H1 (cell line): ENCODE data around the gene VEPH1. TPM values are rescaled to one million over a fixed set of nuclear protein-coding genes. Genes with fewer than 3 reads are reported as not detected.

Experiments
- CTCF ChIA-PET: fragments of 300-600 bp; sonication (Branson Sonifier 250); formaldehyde crosslinking; loops from one replicate; lab custom pipeline; 2021; ENCODE audit not compliant: partially characterized antibody; lab: Charles Lee
- POLR2A ChIA-PET: fragments of 300-600 bp; sonication (Branson Sonifier 250); formaldehyde crosslinking; loops from one replicate; lab custom pipeline; 2021; ENCODE audit warnings: inconsistent platforms; ENCODE audit not compliant: partially characterized antibody; lab: Charles Lee
- DNase-seq, 2 experiments: peaks; one replicate each; pipeline versions ENCODE4 v3.0.0 to v3.0.0-alpha.2; 2010 to 2022; ENCODE audit warnings: low spot score in 2 of 2, low read depth in 1 of 2, mixed read lengths in 1 of 2
- FAIRE-seq: peaks from 2 replicates; lab custom pipeline; 2011; peaks lifted over from hg19 to GRCh38; lab: Jason Lieb, UNC
- H2AFZ ChIP-seq: 2 replicates; pipeline ENCODE4 v1.8.1; 2012; ENCODE audit warnings: low read length, inconsistent platforms
- H2AK5ac ChIP-seq: 2 replicates; pipeline ENCODE4 v1.6.1; 2013; ENCODE audit warnings: low read depth, low read length
- H2BK120ac ChIP-seq: replicated peaks from 2 replicates; pipeline ENCODE3; 2013; ENCODE audit warnings: low read depth, low read length, inconsistent platforms
- H2BK12ac ChIP-seq: 2 replicates; pipeline ENCODE4 v1.6.1; 2013; ENCODE audit warnings: low read depth, low read length
- H2BK15ac ChIP-seq: 2 replicates; pipeline ENCODE4 v1.6.1; 2013; ENCODE audit warnings: low read length
- H2BK20ac ChIP-seq: 2 replicates; pipeline ENCODE4 v1.6.1; 2013; ENCODE audit warnings: low read length
- H2BK5ac ChIP-seq: 2 replicates; pipeline ENCODE4 v1.6.1; 2013; ENCODE audit warnings: low read depth, low read length
- H3K14ac ChIP-seq: 2 replicates; pipeline ENCODE4 v1.6.1; 2013; ENCODE audit warnings: inconsistent platforms; ENCODE audit not compliant: insufficient read length
- H3K18ac ChIP-seq: 2 replicates; pipeline ENCODE4 v1.6.1; 2013; ENCODE audit warnings: low read length; ENCODE audit errors: extremely low read depth
- H3K23ac ChIP-seq: 2 replicates; pipeline ENCODE4 v1.6.1; 2013; ENCODE audit warnings: inconsistent platforms; ENCODE audit not compliant: insufficient read length
- H3K23me2 ChIP-seq: 2 replicates; pipeline ENCODE4 v1.6.1; 2013; ENCODE audit warnings: low read depth, low read length
- H3K27ac ChIP-seq: 2 replicates; pipeline ENCODE4 v1.6.1; 2011; ENCODE audit warnings: low read depth, low read length, inconsistent platforms
- H3K27me3 ChIP-seq, 4 experiments: replicated peaks in 1 of 4; 1 replicate in 1 of 4; 2 replicates in 3 of 4; pipeline versions ENCODE4 v1.6.1 to v1.8.1; 2011 to 2013; ENCODE audit warnings: low read length in 3 of 4, mild to moderate bottlenecking in 3 of 4, inconsistent platforms in 2 of 4, mixed read lengths in 2 of 4, moderate library complexity in 1 of 4; ENCODE audit not compliant: control insufficient read depth in 3 of 4, insufficient read depth in 3 of 4; ENCODE audit errors: extremely low read depth in 1 of 4
- H3K36me3 ChIP-seq, 4 experiments: 2 replicates each; pipeline versions ENCODE4 v1.6.1 to v1.8.1; 2011 to 2013; ENCODE audit warnings: mild to moderate bottlenecking in 4 of 4, low read length in 3 of 4, moderate library complexity in 2 of 4, control low read depth in 1 of 4, inconsistent platforms in 1 of 4; ENCODE audit not compliant: insufficient read depth in 4 of 4, control insufficient read depth in 2 of 4
- H3K4ac ChIP-seq: replicated peaks from 2 replicates; pipeline ENCODE3; 2013; ENCODE audit warnings: low read length, low read depth, mixed read lengths, inconsistent platforms; ENCODE audit not compliant: insufficient read length
- H3K4me1 ChIP-seq, 4 experiments: replicated peaks in 1 of 4; 1 replicate in 1 of 4; 2 replicates in 3 of 4; pipeline versions ENCODE4 v1.6.1 to v1.8.1; 2011 to 2013; ENCODE audit warnings: low read length in 3 of 4, inconsistent platforms in 2 of 4, mixed read lengths in 1 of 4; ENCODE audit not compliant: insufficient read depth in 4 of 4, control insufficient read depth in 3 of 4
- H3K4me2 ChIP-seq, 2 experiments: 2 replicates each; pipeline versions ENCODE4 v1.6.1 to v1.8.1; 2011 to 2013; ENCODE audit warnings: low read depth in 2 of 2, low read length in 2 of 2, control low read depth in 1 of 2, inconsistent platforms in 1 of 2, mild to moderate bottlenecking in 1 of 2; ENCODE audit not compliant: insufficient read depth in 1 of 2
- H3K4me3 ChIP-seq, 4 experiments: fragments of 200-600, 300-600 bp in 1 of 4; sonication (generic), shearing (Covaris generic), sonication (Bioruptor Twin) in 1 of 4; 2 replicates each; pipeline versions ENCODE4 v1.5.1 to v1.8.1; 2011 to 2016; ENCODE audit warnings: low read length in 4 of 4, low read depth in 3 of 4, control low read depth in 2 of 4, inconsistent platforms in 2 of 4, mild to moderate bottlenecking in 2 of 4, mixed read lengths in 1 of 4, moderate library complexity in 1 of 4; ENCODE audit not compliant: insufficient read depth in 2 of 4; ENCODE audit errors: extremely low read depth in 1 of 4
- H3K56ac ChIP-seq: replicated peaks from 2 replicates; pipeline ENCODE3; 2013; ENCODE audit warnings: low read depth, mild to moderate bottlenecking, mixed read lengths, low read length, inconsistent platforms; ENCODE audit not compliant: insufficient read length
- H3K79me1 ChIP-seq: 2 replicates; pipeline ENCODE4 v1.6.1; 2013; ENCODE audit warnings: low read depth, low read length, control low read depth
- H3K79me2 ChIP-seq, 2 experiments: 2 replicates each; pipeline versions ENCODE4 v1.6.1 to v1.8.1; 2012 to 2013; ENCODE audit warnings: low read length in 2 of 2, mild to moderate bottlenecking in 2 of 2, inconsistent platforms in 1 of 2; ENCODE audit not compliant: insufficient read depth in 2 of 2, control insufficient read depth in 1 of 2
- H3K9ac ChIP-seq, 4 experiments: replicated peaks in 1 of 4; 1 replicate in 1 of 4; 2 replicates in 3 of 4; pipeline versions ENCODE4 v1.6.1 to v1.8.1; 2011 to 2013; ENCODE audit warnings: low read depth in 3 of 4, low read length in 3 of 4, control low read depth in 2 of 4, mild to moderate bottlenecking in 2 of 4, moderate library complexity in 2 of 4, inconsistent platforms in 1 of 4; ENCODE audit errors: extremely low read depth in 1 of 4
- H3K9me3 ChIP-seq, 2 experiments: 2 replicates each; pipeline versions ENCODE4 v1.6.1 to v1.8.1; 2012 to 2013; ENCODE audit warnings: mild to moderate bottlenecking in 2 of 2, moderate library complexity in 2 of 2, control low read depth in 1 of 2, inconsistent platforms in 1 of 2, low read depth in 1 of 2, low read length in 1 of 2, mixed read lengths in 1 of 2; ENCODE audit not compliant: insufficient read depth in 2 of 2
- H4K20me1 ChIP-seq, 2 experiments: replicated peaks in 1 of 2; 2 replicates each; pipeline versions ENCODE3 to v1.8.1; 2011 to 2013; ENCODE audit warnings: inconsistent platforms in 2 of 2, low read length in 2 of 2, mild to moderate bottlenecking in 1 of 2; ENCODE audit not compliant: insufficient read depth in 2 of 2, control insufficient read depth in 1 of 2
- H4K5ac ChIP-seq: 2 replicates; pipeline ENCODE4 v1.6.1; 2013; ENCODE audit warnings: low read length, low read depth, mixed read lengths, inconsistent platforms; ENCODE audit not compliant: insufficient read length
- H4K8ac ChIP-seq: 2 replicates; pipeline ENCODE4 v1.8.0; 2013; ENCODE audit warnings: mild to moderate bottlenecking, moderate library complexity, low read length, inconsistent platforms; ENCODE audit not compliant: insufficient read depth; ENCODE audit errors: extremely low read depth
- H4K91ac ChIP-seq: replicated peaks from 2 replicates; pipeline ENCODE3; 2013; ENCODE audit warnings: low read length, mixed read lengths, inconsistent platforms; ENCODE audit not compliant: insufficient read length
- CREB1 ChIP-seq: IDR thresholded peaks from 2 replicates; pipeline ENCODE4 v1.6.1; 2012; ENCODE audit warnings: inconsistent platforms
- CTCF ChIP-seq, 3 experiments: IDR thresholded peaks; 1 replicate in 2 of 3; 2 replicates in 1 of 3; pipeline versions ENCODE4 v1.5.1 to v1.6.1; 2011; ENCODE audit warnings: low read length in 3 of 3, mild to moderate bottlenecking in 3 of 3, inconsistent platforms in 2 of 3, low read depth in 1 of 3, moderate library complexity in 1 of 3; ENCODE audit not compliant: insufficient read depth in 1 of 3; ENCODE audit errors: control extremely low read depth in 1 of 3
- NANOG ChIP-seq: IDR thresholded peaks from 2 replicates; pipeline ENCODE4 v1.6.1; 2011; ENCODE audit warnings: low read length, low read depth, mild to moderate bottlenecking, inconsistent platforms; ENCODE audit not compliant: insufficient read depth, poor library complexity, severe bottlenecking
- RAD21 ChIP-seq, 2 experiments: IDR thresholded peaks in 1 of 2; conservative IDR thresholded peaks in 1 of 2; 2 replicates each; pipeline ENCODE4 v1.6.1; 2011; ENCODE audit warnings: low read depth in 2 of 2, low read length in 2 of 2, improper control_type of control experiment in 1 of 2, inconsistent platforms in 1 of 2, mild to moderate bottlenecking in 1 of 2, moderate library complexity in 1 of 2
- SIN3A ChIP-seq, 2 experiments: IDR thresholded peaks in 1 of 2; conservative IDR thresholded peaks in 1 of 2; 2 replicates each; pipeline ENCODE4 v1.6.1; 2011 to 2012; ENCODE audit warnings: low read length in 2 of 2, improper control_type of control experiment in 1 of 2, low read depth in 1 of 2, mild to moderate bottlenecking in 1 of 2
- WGBS, 2 experiments: shearing (Covaris generic) in 1 of 2; methylation state at CpG; one replicate each; pipeline versions ENCODE4 v1.1.6 to v1.1.7; 2013 to 2015; ENCODE audit warnings: low lambda C conversion rate in 2 of 2, mixed read lengths in 2 of 2, inconsistent platforms in 1 of 2, low coverage in 1 of 2, missing lambda C conversion rate in 1 of 2; ENCODE audit not compliant: insufficient replicate concordance in 2 of 2, insufficient coverage in 1 of 2, insufficient read length in 1 of 2; ENCODE audit errors: extremely low coverage in 1 of 2, missing lambda C conversion rate in 1 of 2; 5-methylcytosine and 5-hydroxymethylcytosine counted together
- polyA plus RNA-seq, 7 experiments: library from polyadenylated mRNA; depleted of rRNA in 3 of 7; stranded (reverse) in 5 of 7; unstranded in 2 of 7; fragments of >200 nt in 5 of 7; fragments of 200-250 nt in 2 of 7; gene quantifications; 1 replicate in 5 of 7; 2 replicates in 1 of 7; 4 replicates in 1 of 7; pipeline versions ENCODE4 v1.2.1 to v1.2.3, GENCODE V29; 2011 to 2013; ENCODE audit warnings: missing spikeins in 2 of 7, mixed read lengths in 2 of 7
- total RNA-seq: library from RNA; stranded (reverse); fragmentation: NEBNext Ultra II Directional; extraction: Animal tissue kit (Norgen Biotek cat#: 25700); gene quantifications from 2 replicates; pipeline ENCODE4 v1.2.1, GENCODE V29; 2021
- TF ChIP-seq, protein P1 (sequence below): IDR thresholded peaks from 2 replicates; pipeline ENCODE4 v1.6.1; 2012; ENCODE audit warnings: inconsistent platforms
- TF ChIP-seq, protein P2 (sequence below): IDR thresholded peaks from 2 replicates; pipeline ENCODE4 v1.6.1; 2012; ENCODE audit warnings: inconsistent platforms

The VEPH1 gene
- total and polyA plus RNA-seq, 2 of the 8 experiments (the other 6 are each of a cell fraction or from before 2014, with no cell fraction given) = 12.0 to 18.3 TPM

DNA sequence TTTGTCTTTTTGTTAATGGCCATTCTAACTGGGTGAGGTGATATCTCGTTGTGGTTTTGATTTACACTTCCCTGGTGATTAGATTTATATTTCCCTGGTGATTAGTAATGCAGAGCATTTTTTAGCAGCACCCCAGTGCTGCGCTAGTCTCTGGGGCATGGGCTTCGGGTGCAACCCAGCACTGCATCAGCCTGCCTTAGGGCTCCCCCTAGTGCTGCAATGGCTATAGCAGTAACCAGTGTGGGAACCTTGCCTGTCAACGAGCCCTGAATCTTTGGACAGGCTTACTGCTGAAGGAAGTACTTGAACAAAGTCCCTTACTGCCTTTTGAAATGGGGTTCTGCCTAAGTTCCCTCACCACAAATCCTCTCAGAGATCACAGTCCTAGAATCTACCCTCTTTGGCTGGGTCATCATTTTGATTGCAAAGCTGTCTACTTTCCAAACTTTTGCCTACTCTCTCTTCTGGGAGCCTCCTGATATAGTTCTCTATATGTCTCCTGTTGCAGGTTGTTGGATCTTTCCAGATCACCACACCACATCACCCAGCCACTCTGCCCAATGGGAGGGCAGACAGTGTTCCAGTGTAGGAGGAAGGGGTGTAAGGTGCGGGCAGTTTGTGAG lies 264.0 kb downstream of the VEPH1 start:
- Histone ChIP-seq H3K27me3 (no peaks in the 10 kb centered on the region), H3K27ac (no peak overlapping the region), H2BK20ac (no peak overlapping the region), H3K4me3 (no peak overlapping the region), H2BK5ac (no peak overlapping the region), H4K91ac (no peak overlapping the region), H3K23me2 (no peaks in the 10 kb centered on the region), H3K14ac (no peak overlapping the region), H4K5ac (no peak overlapping the region), H3K79me2 (no peaks in the 10 kb centered on the region), H2AFZ (peak overlapping the region; percentile 77; the same call in 1 of the 2 replicates), H3K23ac (no peak overlapping the region), H2BK12ac (no peak overlapping the region), H3K4me1 (no peaks in the 10 kb centered on the region), H3K4me2 (no peak overlapping the region), H2AK5ac (no peak overlapping the region), H3K18ac (no peak overlapping the region), H2BK15ac (no peak overlapping the region), H3K9me3 (no peaks in the 10 kb centered on the region), H4K8ac (no peak overlapping the region), H3K56ac (no peak overlapping the region), H3K79me1 (no peaks in the 10 kb centered on the region), H3K9ac (no peak overlapping the region), H2BK120ac (no peak overlapping the region), H4K20me1 (no peaks in the 10 kb centered on the region), H3K36me3 (no peaks in the 10 kb centered on the region), H3K4ac (no peak overlapping the region)
- DNase-seq (peak; percentile 34 to 86), FAIRE-seq (peak; percentile 97)
- WGBS, 2 experiments = 41% methylated on average over 5 of the region's 5 CpGs; no CpG with 5 or more reads in 1 of the 2 experiments
- TF ChIP-seq SIN3A (conservative IDR thresholded peaks at IDR 0.05 in 1 of 2, IDR thresholded peaks at IDR 0.05 in 1 of 2; ENCODE audit: low read depth in 1 of 2, low read length in 2 of 2) (no peak), CREB1 (peak; percentile 21; the same call in 1 of the 2 replicates), CTCF (IDR thresholded peaks at IDR 0.05; ENCODE audit: control extremely low read depth in 1 of 3, insufficient read depth in 1 of 3, low read depth in 1 of 3, low read length in 3 of 3) (peak; percentile 88 to 95 (median 94)), RAD21 (IDR thresholded peaks at IDR 0.05 in 1 of 2, conservative IDR thresholded peaks at IDR 0.05 in 1 of 2; ENCODE audit: low read depth in 2 of 2, low read length in 2 of 2) (peak; percentile 94), NANOG (no peak)
- TF ChIP-seq, protein P1, sequence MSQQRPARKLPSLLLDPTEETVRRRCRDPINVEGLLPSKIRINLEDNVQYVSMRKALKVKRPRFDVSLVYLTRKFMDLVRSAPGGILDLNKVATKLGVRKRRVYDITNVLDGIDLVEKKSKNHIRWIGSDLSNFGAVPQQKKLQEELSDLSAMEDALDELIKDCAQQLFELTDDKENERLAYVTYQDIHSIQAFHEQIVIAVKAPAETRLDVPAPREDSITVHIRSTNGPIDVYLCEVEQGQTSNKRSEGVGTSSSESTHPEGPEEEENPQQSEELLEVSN = no peak
- TF ChIP-seq, protein P2, sequence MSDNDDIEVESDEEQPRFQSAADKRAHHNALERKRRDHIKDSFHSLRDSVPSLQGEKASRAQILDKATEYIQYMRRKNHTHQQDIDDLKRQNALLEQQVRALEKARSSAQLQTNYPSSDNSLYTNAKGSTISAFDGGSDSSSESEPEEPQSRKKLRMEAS = 0 out of 2 replicates have a peak, but pooled peaks have one; percentile 10
- ChIA-PET POLR2A (interaction anchor here (1.5 kb wide), 1 partner anchor 79 kb away, joined by 6 read pairs; the partner anchor contains the start of gene CCNL1), CTCF (interaction anchor here (0.5 to 3.3 kb wide), 14 partner anchors 9 to 239 kb away, joined by 3 to 19 read pairs (median 4); partner anchors contain the start of gene CCNL1)
